Measurements from ENCODE around the gene TMEFF2.
A peak's percentile ranks its signal among the peaks of the same experiment; 100 is the strongest.
"Not testable (repeated sequence)": the region's sequence is repeated elsewhere in the genome, so short reads cannot be mapped to it uniquely, and the experiment has no call there.

TMEFF2 gene

DNA sequence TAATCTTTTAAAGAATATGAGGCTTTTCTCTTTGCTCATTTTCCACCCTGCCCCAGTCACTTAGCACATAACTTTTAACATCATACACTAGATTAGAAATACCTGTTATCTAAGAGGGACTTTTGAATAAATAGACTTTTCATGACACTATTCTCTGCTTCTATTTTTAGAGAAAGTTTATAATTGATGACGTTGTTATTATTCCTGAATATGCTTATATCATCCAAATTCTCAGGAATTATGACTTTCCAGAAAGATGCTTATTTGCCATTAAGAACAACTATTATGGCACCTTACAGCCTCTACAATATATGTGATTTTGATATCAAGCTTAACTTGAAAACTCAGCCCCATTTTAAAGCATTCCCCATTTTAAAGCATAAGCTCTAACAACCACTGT lies 11.4 kb downstream of the TMEFF2 start:
- DNase-seq (ENCODE audit: low read depth in 3 of 3) = no peak

DNA sequence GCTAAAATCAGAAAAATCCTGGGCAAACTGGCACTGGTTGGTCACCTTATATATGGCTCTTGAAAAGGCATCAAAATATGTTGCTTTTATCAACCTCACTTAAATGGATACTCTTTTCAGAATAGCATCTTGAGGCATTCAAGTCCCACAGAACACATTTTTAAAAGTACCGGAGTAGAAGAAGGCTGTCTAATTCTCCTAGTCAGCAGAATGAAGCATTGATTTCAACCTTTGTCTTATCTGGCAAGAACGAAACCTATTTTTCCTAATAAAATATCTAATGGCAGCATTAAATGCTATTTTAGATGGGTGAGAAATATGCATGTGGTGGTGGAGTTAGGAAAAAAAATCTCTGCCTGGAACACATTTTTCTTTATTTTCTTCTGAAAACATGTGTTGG lies 27.8 kb downstream of the TMEFF2 start:
- no peak for DNase-seq (ENCODE audit: low read depth in 3 of 3)

DNA sequence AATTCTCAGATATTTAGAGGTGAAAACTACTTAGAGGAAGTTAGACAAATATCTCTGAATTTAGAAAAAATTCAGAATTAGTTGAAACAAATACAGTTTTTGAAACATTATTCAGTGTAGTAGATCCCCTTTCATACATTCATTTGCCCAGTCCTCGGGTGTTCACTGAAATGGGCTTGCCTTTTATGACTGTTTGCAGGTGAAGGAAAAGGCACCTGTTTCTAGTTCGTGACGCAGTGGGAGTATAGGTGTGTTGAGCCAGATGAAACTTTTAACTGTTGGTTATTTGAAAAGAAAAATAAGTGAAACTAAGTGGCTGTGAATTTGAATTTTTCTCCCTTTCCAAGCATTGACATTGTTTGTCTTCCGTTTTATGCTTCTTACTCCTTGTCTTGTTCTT lies 28.9 kb downstream of the TMEFF2 start:
- no peak for DNase-seq (ENCODE audit: low read depth in 3 of 3)

DNA sequence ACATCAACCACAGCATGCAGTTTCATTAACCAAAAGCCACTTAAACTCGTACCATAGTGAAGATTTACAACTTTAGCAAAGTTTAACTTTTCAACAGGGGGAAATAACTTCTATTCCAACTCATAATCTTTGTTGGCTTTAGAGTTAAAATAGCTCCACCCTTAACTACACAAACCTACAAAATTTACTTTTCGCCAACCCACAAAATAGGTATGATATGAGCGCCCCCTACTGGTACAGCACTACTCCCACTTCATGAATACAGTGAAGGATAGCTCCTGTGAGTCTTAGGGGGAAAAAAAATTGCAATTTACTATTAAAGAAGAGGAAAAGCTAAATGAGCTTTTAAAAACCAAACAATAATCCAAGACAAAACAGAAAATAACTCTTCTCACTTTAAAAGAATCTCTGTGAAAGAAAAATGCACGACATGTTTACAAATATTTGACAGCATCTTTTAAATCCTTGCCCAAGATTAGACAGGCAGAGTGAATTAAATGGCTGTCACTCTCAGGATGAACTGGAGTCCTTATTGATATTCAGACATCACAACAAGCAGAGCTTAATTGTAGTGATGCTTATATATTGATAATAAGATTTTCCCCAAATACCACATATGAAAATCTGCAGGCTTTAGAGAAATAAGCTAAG lies 32.2 kb downstream of the TMEFF2 start:
- DNase-seq (ENCODE audit: low read depth in 3 of 3) = peak; percentile 36 to 71 (median 37)

DNA sequence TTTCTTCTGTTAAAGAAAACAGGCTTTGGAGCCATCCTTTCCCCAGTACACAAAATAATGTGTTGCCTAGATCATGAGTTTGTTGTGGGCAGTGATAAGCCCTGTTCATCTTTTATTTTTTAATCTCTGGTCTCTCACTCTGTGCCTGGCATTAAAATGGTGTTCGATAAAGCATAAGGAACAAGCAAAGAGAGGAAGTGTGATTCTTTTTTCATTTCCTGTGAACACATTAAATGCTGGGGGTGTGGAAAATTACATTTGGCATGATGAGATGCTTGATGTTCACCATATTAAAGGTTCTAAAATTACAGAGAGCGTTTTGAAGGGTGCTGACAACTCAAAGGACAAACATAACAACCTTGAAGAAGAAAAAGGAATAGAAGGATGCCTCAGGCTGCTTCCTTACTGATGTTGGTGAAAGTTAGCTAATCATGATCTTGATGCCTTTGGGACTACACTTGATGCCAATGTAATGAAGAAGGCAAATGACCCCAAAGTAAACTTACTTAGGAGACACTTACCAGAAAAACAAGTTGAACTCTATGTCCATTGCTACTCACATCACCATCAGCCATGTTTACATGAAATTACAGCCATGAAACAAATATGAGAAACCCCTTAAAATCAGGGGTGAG lies 33.0 kb downstream of the TMEFF2 start:
- DNase-seq (ENCODE audit: low read depth in 3 of 3) = no peak

DNA sequence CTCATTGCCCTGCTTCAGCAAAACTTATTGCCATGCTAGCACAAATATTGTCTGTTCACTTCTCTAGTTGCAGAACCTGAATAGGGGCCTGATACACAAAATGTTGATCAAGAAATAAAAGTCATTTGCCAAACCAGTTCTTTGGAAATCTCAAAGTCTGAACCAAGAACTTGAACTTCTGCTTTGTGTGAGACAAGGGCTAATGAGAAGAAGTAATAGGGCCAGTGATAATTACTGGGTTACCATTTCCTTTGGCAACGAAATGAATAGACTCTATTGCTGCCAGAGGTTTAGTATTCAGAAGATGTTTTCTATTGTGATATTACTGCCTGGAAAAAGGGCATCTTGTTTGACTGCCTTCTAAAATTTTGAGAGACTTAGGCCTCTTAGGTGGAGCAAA lies 35.0 kb downstream of the TMEFF2 start:
- DNase-seq (ENCODE audit: low read depth in 3 of 3) = no peak

DNA sequence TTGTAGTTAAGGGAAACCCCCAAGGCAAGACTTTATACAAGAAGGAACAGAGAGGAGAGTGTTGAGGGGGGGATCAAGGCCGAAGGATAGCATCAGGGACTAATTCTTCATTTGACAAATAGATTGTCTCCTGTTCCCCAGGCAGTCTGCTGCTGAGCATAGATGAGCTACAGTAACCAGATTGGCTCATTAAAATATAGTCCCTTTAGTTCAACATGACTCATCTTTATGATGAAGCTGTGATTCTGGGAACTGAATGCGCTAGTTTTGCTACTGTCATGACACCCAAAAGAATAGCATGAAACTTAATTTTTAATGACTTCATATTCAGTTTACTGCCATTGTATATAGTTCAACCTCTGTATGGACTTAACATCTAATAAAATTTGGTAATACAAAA lies 35.5 kb downstream of the TMEFF2 start:
- DNase-seq (ENCODE audit: low read depth in 3 of 3) = no peak

DNA sequence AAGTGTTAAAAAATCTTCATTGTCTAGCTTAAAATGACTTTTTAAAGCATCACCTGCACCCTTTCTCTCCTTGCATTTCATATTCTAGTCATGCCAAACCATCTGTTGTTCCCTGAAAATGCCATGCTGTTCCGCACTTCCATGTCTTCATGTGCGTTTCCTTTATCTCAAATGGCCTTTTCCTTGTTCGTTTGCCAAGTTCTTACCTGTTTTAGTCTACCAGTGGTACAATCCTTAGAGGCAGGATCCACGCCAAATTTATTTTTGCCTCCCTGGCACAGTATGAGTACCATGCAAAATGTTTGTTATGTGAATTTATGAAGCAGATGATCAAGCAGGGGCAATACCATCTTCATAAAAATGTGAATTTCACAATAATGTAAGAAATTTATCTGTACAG lies 37.0 kb downstream of the TMEFF2 start:
- DNase-seq (ENCODE audit: low read depth in 3 of 3) = no peak

DNA sequence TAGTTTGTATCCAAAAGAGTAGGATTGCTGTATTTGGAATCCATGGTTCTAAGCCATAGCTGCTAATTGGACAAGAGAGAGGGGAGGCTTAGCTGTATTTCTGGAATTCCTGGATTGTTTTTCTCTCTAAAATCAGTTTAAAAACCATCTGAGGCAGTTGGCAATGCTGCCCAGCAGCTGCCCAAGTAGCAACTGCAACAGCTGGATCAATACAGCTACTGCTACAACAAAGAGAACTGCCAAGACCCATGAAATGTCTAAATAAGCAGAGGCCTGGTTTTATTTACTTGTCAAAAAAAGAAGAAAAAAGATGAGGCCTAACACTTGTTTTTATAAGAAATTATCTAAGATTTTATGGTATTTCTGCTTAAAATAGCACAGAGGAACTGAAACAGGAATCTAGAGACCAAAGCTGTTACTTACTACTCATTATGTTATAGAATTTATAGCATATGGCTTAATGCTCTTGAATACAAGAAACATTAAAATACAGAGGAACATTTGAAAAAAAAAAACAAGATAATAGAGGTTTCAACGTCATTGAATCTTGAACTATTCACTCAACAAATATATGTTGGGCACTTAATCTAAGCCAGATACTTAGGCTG lies 39.1 kb downstream of the TMEFF2 start:
- no peak for DNase-seq (ENCODE audit: low read depth in 3 of 3)

DNA sequence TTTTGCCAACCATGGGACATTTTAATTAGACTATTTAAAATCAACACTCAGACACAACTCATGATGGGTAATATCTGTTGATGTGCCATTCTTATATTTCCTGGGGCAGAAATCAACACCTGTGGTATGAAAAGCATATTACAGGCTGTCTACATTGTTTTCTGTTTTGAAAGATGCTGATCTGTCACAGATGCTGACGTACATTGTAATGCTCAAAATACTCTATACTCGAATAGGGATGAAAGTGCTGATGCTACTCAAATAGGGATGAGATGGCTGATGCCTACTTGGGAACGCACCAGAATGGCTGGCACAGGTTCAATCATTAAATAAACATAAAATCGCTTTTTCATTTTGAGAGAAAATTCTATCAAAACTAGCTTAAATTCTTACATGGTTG lies 41.2 kb downstream of the TMEFF2 start:
- no peak for DNase-seq (ENCODE audit: low read depth in 3 of 3)

DNA sequence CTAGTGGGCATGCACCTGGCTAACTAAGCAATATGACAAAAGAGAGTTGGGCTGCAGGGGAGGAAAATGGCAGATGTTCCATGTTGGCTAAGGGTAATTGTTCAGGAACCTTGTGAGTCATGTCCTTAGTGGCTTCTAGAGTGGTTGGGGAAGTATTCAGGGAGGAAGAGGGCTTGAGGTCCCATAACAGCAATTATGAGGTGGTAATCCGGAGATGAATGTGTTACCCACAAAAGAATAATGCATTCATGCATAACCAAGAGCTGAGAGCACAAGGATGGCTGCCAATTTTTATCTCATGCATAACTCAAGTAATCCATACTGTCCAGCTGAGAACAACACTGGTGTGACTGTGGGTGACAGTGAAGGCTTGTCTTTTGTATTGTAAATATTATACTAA lies 42.9 kb downstream of the TMEFF2 start:
- no peak for DNase-seq (ENCODE audit: low read depth in 3 of 3)

DNA sequence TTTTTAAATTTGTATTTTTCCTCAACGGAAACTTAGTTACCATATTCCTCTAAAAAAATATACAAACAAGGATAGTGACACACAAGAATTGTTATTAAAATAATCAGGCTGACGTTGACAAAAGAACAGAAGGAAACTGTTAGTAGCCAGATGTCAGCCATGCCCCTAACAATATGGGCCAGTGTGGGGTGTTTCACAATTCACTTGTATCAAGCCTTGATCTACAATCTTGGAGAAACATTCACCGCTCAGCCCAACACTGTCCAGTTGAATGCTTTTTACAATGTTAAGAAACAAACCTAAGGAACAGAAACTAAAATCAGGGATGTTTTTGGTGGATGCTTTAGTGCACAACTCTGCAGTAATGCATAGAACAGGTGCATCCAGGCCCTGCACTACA lies 44.6 kb downstream of the TMEFF2 start:
- no peak for DNase-seq (ENCODE audit: low read depth in 3 of 3)

DNA sequence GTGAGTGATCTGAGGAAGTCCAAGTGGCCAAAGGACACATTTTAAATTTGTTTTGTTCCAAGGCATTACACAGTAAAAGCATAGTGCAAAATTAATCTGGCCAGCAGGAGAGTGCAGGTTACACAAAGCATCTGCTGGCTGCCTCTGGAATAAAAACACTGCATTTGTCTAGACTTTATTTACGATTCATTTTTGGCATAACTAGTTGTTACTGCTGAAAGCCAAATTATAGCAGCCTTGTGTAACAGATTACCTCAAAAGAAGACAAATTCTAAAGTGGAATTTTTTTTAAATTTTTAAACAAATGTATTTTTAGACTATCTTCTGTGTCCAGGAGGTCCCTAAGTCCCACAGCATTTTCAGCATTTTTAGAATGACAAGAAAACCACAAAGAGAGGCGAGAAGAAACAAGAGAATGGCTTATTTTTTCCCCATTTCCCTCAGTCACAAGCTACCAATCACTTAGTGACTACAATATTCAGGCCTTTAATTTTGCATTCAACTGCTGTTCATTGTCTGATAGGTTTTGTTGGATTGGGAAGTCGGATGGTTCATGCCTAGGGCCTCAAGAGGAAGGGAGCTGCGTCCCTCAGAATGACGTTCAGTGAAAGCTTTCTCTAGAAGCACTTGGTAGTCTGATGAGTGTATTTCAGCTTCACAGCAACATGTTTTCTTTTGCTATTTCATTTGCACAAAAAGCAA lies 46.0 kb downstream of the TMEFF2 start:
- DNase-seq (ENCODE audit: low read depth in 3 of 3) = no peak

DNA sequence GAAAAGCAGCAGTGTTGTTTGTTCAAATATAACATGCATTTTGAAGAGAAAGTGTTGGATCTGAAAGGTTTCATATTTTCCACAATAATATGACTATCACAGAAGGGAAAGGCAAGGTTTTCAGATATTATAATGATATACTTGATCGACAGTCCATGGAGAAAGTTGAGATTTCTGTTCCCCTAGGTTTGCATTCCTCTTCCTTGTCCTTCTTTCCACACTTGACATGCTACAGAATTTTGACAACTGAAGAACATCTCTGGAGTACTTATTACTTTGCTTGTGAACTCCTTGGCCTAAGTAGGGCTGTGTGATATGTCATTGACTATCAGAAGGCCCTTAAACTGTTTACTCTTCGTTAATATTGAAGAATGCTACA lies 46.5 kb downstream of the TMEFF2 start:
- DNase-seq (ENCODE audit: low read depth in 3 of 3) = no peak

DNA sequence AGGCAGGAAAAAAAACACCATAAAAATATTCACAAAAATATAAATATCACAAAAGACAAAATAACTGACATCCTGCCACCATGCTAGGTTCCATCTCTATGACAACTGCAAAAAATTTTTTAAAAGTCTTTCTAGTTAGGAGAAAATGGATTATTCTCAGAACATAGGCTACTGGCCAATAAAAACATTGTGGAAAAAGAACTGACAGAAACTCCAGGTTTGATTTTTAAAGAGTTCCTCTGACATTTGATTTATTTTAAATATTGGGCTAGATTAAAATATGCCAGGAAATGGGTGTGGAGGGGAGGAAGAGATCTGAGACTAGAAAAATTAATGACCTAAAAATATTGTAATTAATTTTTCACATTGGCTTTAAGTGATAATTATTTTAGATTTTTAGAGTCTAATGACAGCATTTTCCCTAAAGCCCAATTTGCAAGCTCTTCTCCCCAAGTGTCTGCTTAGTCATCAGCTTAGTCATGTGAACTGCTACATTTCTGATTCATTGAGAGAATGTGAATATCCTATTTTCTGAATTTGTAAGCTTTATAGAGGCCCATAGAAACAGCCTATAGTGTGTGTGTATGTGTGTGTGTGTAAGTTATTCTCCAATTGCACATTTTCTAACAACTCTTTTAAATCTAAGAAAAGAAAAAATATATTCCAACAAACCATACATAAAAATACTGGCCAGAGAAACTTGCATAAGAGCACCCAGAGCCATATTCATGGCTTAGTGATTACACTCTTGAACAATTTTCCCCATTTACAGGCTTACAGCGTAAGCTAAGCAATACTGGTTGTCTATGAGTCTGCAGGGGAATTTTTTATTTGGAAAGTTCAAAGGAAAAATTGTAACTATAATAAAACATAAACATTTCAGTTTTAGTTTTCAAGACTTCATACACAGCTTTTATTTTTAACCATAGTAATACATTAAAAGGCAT lies 48.4 kb downstream of the TMEFF2 start:
- no peak for DNase-seq (ENCODE audit: low read depth in 3 of 3)

DNA sequence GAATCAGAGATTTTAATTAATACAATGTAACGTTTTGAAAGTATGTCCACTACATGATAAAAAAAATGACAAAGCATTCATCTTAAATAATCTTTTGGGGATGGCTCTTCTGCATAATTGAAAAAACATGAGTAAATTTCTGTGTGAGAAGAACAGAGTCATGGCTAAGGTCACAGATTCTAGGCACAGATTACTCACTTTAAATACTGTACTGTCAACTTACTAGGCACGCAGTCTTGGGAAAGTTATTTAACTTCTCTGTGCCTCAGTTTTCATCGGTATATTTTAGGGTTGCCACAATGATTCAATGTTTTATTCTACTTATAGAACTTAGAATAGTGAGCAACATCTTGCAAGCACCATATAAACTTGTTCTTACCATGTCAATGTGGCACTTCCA lies 49.2 kb downstream of the TMEFF2 start:
- no peak for DNase-seq (ENCODE audit: low read depth in 3 of 3)

DNA sequence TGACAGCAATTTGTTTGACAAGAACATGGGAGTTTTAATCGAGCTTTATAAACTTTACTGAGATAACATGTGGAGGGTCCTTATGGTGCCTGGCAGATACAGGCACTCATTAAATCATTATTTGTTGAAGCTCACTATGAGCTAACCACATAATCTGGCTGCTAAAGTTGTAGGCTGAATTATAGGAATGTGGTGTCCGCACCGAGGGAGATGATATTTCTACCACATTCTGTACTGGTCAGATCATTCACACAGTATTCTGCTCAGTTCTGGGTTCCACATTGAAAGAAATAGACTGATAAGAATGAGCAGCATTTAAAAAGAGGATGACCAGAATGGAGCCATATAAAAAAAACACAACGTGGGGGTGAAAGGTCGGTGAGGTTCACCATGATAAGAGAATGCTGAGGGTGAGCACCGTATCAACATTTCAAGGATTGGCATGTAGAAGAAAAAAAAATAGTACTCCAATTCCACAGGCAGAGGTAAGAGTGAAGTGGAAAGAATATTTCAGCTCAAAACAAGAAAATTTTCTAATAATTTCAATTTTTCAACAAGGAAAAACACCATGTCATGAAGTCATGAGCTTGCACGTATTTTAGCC lies 54.4 kb downstream of the TMEFF2 start:
- no peak for DNase-seq (ENCODE audit: low read depth in 3 of 3)

DNA sequence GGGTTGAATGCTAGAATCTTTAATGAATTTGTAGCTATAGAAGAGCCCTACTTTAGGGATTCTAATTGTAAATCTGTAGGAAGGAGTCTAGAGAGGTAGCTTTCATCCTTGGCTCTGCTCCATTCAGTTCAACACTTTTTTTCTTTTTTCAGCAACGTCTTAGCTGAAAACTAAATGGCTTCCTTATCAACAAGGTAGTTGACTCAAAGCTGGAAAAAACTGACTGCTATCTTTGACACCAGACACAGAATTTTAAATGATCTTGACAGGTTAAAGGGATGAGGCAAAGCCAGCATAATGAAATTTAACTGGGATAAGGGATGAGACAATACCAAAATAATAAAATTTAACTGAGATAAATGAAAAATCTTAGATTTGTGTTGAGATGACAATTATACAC lies 54.9 kb downstream of the TMEFF2 start:
- no peak for DNase-seq (ENCODE audit: low read depth in 3 of 3)

DNA sequence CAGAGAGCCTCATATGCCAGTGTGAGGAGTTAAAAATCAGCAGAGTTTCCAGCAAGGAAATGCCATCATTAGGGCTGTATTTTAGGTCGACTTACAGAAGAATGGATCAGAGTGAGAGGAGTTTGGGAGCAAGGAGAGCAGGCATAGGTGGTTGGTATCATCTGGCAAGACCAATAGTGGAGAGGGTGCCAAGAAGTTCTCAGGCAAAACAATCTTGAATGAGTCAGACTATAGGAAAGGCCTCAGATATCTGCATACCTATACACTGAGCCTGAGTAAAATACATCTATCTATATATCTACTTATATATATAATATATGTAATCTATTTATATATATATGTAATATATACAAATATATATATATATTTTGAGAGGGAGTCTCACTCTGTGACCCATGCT lies 57.3 kb downstream of the TMEFF2 start:
- DNase-seq (ENCODE audit: low read depth in 3 of 3) = no peak

DNA sequence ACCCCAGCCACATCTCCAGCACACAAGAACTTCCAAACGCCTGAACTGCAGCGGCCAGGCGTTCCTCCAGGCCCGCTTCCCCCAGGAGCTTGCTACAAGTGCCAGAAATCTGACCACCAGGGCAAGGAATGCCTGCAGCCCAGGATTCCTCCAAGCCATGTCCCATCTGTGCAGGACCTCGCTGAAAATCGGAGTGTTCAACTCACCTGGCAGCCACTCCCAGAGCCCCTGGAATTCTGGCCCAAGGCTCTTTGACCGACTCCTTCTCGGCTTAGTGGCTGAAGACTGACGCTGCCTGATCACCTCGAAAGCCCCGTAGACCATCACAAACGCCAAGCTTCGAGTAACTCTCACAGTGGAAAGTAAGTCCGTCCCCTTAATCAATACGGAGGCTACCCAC lies 62.1 kb downstream of the TMEFF2 start:
- DNase-seq (ENCODE audit: low read depth in 3 of 3) = not testable (repeated sequence)

DNA sequence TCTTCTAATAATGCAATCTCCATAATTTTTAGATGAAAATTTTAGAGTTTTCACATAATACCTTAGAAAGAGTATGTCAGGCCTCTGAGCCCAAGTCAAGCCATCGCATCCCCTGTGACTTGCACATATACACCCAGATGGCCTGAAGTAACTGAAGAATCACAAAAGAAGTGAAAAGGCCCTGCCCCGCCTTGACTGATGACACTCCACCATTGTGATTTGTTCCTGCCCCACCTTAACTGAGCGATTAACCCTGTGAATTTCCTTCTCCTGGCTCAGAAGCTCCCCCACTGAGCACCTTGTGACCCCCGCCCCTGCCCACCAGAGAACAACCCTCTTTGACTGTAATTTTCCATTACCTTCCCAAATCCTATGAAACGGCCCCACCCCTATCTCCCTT lies 64.4 kb downstream of the TMEFF2 start:
- not testable (repeated sequence) for DNase-seq (ENCODE audit: low read depth in 3 of 3)
